ENCODE measurements around the gene ABHD6. TPM values are rescaled to one million over a fixed set of nuclear protein-coding genes. Genes with fewer than 3 reads are reported as not detected.
"Not testable (repeated sequence)": the region's sequence is repeated elsewhere in the genome, so short reads cannot be mapped to it uniquely, and the experiment has no call there.

Gene ABHD6
- total RNA-seq, 1 donor from 2014 or later: 28.2 TPM

- Mint-ChIP-seq H3K27ac (peak overlapping the region; percentile 86), H3K9me3 (no peaks in the 10 kb centered on the region), H3K4me3 (ENCODE audit: low read depth) (peak overlapping the region; percentile 85), H3K27me3 (ENCODE audit: low read depth) (peaks cover 20% of the 10 kb centered on the region), H3K36me3 (ENCODE audit: low read depth) (no peaks in the 10 kb centered on the region), H3K4me1 (ENCODE audit: low read depth) (peaks cover 22% of the 10 kb centered on the region)
- intact Hi-C loops (cut with micrococcal nuclease): loop anchor here (1.0 to 10.0 kb wide), 7 partner anchors 20 to 258 kb away; partner anchors contain the start of genes HTD2, KCTD6, PDHB and RPP14
- DNase-seq (ENCODE audit: low spot score): no peak
Measured at GRCh38 chr3:58236527-58237237, 910 bp upstream of the ABHD6 start.

GRCh38 chr3:58237941-58238681 lies 519 bp downstream of the ABHD6 start:
- H3K4me3 Mint-ChIP-seq (ENCODE audit: low read depth): peak overlapping the region; percentile 97
- peaks cover 25% of the 10 kb centered on the region for H3K4me1 Mint-ChIP-seq (ENCODE audit: low read depth)
- intact Hi-C loops (cut with micrococcal nuclease): loop anchor here (1.0 to 10.0 kb wide), 7 partner anchors 21 to 257 kb away; partner anchors contain the start of genes HTD2, KCTD6, PDHB and RPP14
- peak overlapping the region; percentile 81 for H3K27ac Mint-ChIP-seq
- no peaks in the 10 kb centered on the region for H3K9me3 Mint-ChIP-seq
- DNase-seq (ENCODE audit: low spot score): peak; percentile 27
- peaks cover 8% of the 10 kb centered on the region for H3K36me3 Mint-ChIP-seq (ENCODE audit: low read depth)
- H3K27me3 Mint-ChIP-seq (ENCODE audit: low read depth): peaks cover 11% of the 10 kb centered on the region

- DNase-seq (ENCODE audit: low spot score): no peak
- peaks cover 27% of the 10 kb centered on the region for H3K4me1 Mint-ChIP-seq (ENCODE audit: low read depth)
- H3K27me3 Mint-ChIP-seq (ENCODE audit: low read depth): peaks cover 7% of the 10 kb centered on the region
- peak overlapping the region; percentile 81 for H3K27ac Mint-ChIP-seq
- H3K36me3 Mint-ChIP-seq (ENCODE audit: low read depth): peaks cover 9% of the 10 kb centered on the region
- H3K4me3 Mint-ChIP-seq (ENCODE audit: low read depth): peak overlapping the region; percentile 97
- H3K9me3 Mint-ChIP-seq: no peaks in the 10 kb centered on the region
- intact Hi-C loops (cut with micrococcal nuclease): loop anchor here (5.0 to 10.0 kb wide), 3 partner anchors 52 to 256 kb away; partner anchors contain the start of genes KCTD6 and PDHB
Measured at GRCh38 chr3:58238830-58239229, 1.2 kb downstream of the ABHD6 start.

- Mint-ChIP-seq H3K9me3 (no peaks in the 10 kb centered on the region), H3K4me1 (ENCODE audit: low read depth) (peaks cover 27% of the 10 kb centered on the region), H3K27ac (no peak overlapping the region), H3K27me3 (ENCODE audit: low read depth) (no peaks in the 10 kb centered on the region), H3K36me3 (ENCODE audit: low read depth) (peaks cover 9% of the 10 kb centered on the region), H3K4me3 (ENCODE audit: low read depth) (no peak overlapping the region)
- DNase-seq (ENCODE audit: low spot score): no peak
- intact Hi-C loops (cut with micrococcal nuclease): no loop called here
Measured at GRCh38 chr3:58241306-58242044, 3.9 kb downstream of the ABHD6 start.

- Mint-ChIP-seq H3K4me1 (ENCODE audit: low read depth) (peaks cover 23% of the 10 kb centered on the region), H3K36me3 (ENCODE audit: low read depth) (peaks cover 9% of the 10 kb centered on the region), H3K4me3 (ENCODE audit: low read depth) (no peak overlapping the region), H3K9me3 (no peaks in the 10 kb centered on the region), H3K27ac (no peak overlapping the region), H3K27me3 (ENCODE audit: low read depth) (no peaks in the 10 kb centered on the region)
- intact Hi-C loops (cut with micrococcal nuclease): no loop called here
- no peak for DNase-seq (ENCODE audit: low spot score)
Measured at GRCh38 chr3:58242340-58242739, 4.7 kb downstream of the ABHD6 start.

- H3K9me3 Mint-ChIP-seq; H3K36me3 Mint-ChIP-seq (ENCODE audit: low read depth); H3K4me3 Mint-ChIP-seq (ENCODE audit: low read depth); H3K27me3 Mint-ChIP-seq (ENCODE audit: low read depth); DNase-seq (ENCODE audit: low spot score); H3K27ac Mint-ChIP-seq; intact Hi-C loops (cut with micrococcal nuclease): not testable (repeated sequence)
- peaks cover 23% of the 10 kb centered on the region for H3K4me1 Mint-ChIP-seq (ENCODE audit: low read depth)
Measured at GRCh38 chr3:58242860-58243259, 5.3 kb downstream of the ABHD6 start.

GRCh38 chr3:58243976-58244585 lies 6.5 kb downstream of the ABHD6 start:
- Mint-ChIP-seq H3K9me3 (no peaks in the 10 kb centered on the region), H3K27me3 (ENCODE audit: low read depth) (no peaks in the 10 kb centered on the region), H3K4me1 (ENCODE audit: low read depth) (peaks cover 19% of the 10 kb centered on the region), H3K27ac (no peak overlapping the region), H3K4me3 (ENCODE audit: low read depth) (no peak overlapping the region), H3K36me3 (ENCODE audit: low read depth) (peaks cover 9% of the 10 kb centered on the region)
- intact Hi-C loops (cut with micrococcal nuclease): no loop called here
- no peak for DNase-seq (ENCODE audit: low spot score)

GRCh38 chr3:58246148-58247047 lies 8.8 kb downstream of the ABHD6 start:
- Mint-ChIP-seq H3K9me3 (no peaks in the 10 kb centered on the region), H3K27ac (no peak overlapping the region), H3K4me3 (ENCODE audit: low read depth) (no peak overlapping the region), H3K36me3 (ENCODE audit: low read depth) (peaks cover 19% of the 10 kb centered on the region), H3K27me3 (ENCODE audit: low read depth) (no peaks in the 10 kb centered on the region), H3K4me1 (ENCODE audit: low read depth) (peaks cover 17% of the 10 kb centered on the region)
- intact Hi-C loops (cut with micrococcal nuclease): no loop called here
- DNase-seq (ENCODE audit: low spot score): no peak

- Mint-ChIP-seq H3K4me3 (ENCODE audit: low read depth) (no peak overlapping the region), H3K27me3 (ENCODE audit: low read depth) (no peaks in the 10 kb centered on the region), H3K36me3 (ENCODE audit: low read depth) (peaks cover 24% of the 10 kb centered on the region), H3K4me1 (ENCODE audit: low read depth) (peaks cover 16% of the 10 kb centered on the region), H3K9me3 (no peaks in the 10 kb centered on the region), H3K27ac (no peak overlapping the region)
- intact Hi-C loops (cut with micrococcal nuclease): no loop called here
- DNase-seq (ENCODE audit: low spot score): no peak
Measured at GRCh38 chr3:58249358-58250092, 11.9 kb downstream of the ABHD6 start.

- H3K27ac Mint-ChIP-seq: no peak overlapping the region
- no peaks in the 10 kb centered on the region for H3K27me3 Mint-ChIP-seq (ENCODE audit: low read depth)
- no peaks in the 10 kb centered on the region for H3K9me3 Mint-ChIP-seq
- H3K4me3 Mint-ChIP-seq (ENCODE audit: low read depth): no peak overlapping the region
- H3K4me1 Mint-ChIP-seq (ENCODE audit: low read depth): peaks cover 16% of the 10 kb centered on the region
- no peak for DNase-seq (ENCODE audit: low spot score)
- intact Hi-C loops (cut with micrococcal nuclease): no loop called here
- H3K36me3 Mint-ChIP-seq (ENCODE audit: low read depth): peaks cover 24% of the 10 kb centered on the region
Measured at GRCh38 chr3:58250093-58250707, 12.6 kb downstream of the ABHD6 start.

GRCh38 chr3:58251631-58252035 lies 14.0 kb downstream of the ABHD6 start:
- peaks cover 18% of the 10 kb centered on the region for H3K4me1 Mint-ChIP-seq (ENCODE audit: low read depth)

More at GRCh38 chr3:58251631-58252035, 14.0 kb downstream of the ABHD6 start:
- peaks cover 31% of the 10 kb centered on the region for H3K36me3 Mint-ChIP-seq (ENCODE audit: low read depth)
- H3K9me3 Mint-ChIP-seq: no peaks in the 10 kb centered on the region
- no peak overlapping the region for H3K27ac Mint-ChIP-seq
- no peaks in the 10 kb centered on the region for H3K27me3 Mint-ChIP-seq (ENCODE audit: low read depth)
- DNase-seq (ENCODE audit: low spot score): no peak
- no peak overlapping the region for H3K4me3 Mint-ChIP-seq (ENCODE audit: low read depth)
- intact Hi-C loops (cut with micrococcal nuclease): no loop called here
